NB4 (cell line): ENCODE measurements around the gene MAP3K12.

ENCODE experiments used
- DNase-seq: peaks from one replicate; pipeline ENCODE4 v3.0.0; 2010; ENCODE audit warnings: low read depth
- H3K4me3 ChIP-seq: one replicate; pipeline ENCODE4 v1.5.1; 2011; ENCODE audit warnings: mild to moderate bottlenecking, low read depth, low read length, moderate library complexity
- CTCF ChIP-seq: IDR thresholded peaks from one replicate; pipeline ENCODE4 v1.5.1; 2012; ENCODE audit warnings: low read depth, low read length
- MYC ChIP-seq: IDR thresholded peaks from 2 replicates; pipeline ENCODE4 v1.6.1; 2011; ENCODE audit warnings: low read depth, low read length
- POLR2A ChIP-seq: IDR thresholded peaks from 2 replicates; pipeline ENCODE4 v1.6.1; 2011; ENCODE audit warnings: mild to moderate bottlenecking; ENCODE audit not compliant: insufficient read length; ENCODE audit errors: extremely low read depth
- TF ChIP-seq, protein P1 (sequence below): IDR thresholded peaks from 2 replicates; pipeline ENCODE4 v1.6.1; 2011; ENCODE audit warnings: low read depth, low read length

Gene MAP3K12

GRCh38 chr12:53533471-53533870 lies 34.2 kb upstream of the MAP3K12 start:
- TF ChIP-seq CTCF (no peak), POLR2A (no peak), MYC (no peak)
- TF ChIP-seq, protein P1, sequence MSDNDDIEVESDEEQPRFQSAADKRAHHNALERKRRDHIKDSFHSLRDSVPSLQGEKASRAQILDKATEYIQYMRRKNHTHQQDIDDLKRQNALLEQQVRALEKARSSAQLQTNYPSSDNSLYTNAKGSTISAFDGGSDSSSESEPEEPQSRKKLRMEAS: no peak
- no peak overlapping the region for H3K4me3 ChIP-seq
- DNase-seq: no peak

GRCh38 chr12:53532524-53533445 lies 33.5 kb upstream of the MAP3K12 start:
- no peak for DNase-seq
- H3K4me3 ChIP-seq: no peak overlapping the region
- TF ChIP-seq, protein P1: no peak
- no peak for TF ChIP-seq CTCF
- TF ChIP-seq MYC: no peak
- no peak for TF ChIP-seq POLR2A

GRCh38 chr12:53532021-53532420 lies 32.8 kb upstream of the MAP3K12 start:
- H3K4me3 ChIP-seq: no peak overlapping the region
- no peak for TF ChIP-seq MYC
- no peak for TF ChIP-seq CTCF
- TF ChIP-seq POLR2A: no peak
- TF ChIP-seq, protein P1: no peak
- no peak for DNase-seq

GRCh38 chr12:53530920-53531319 lies 31.7 kb upstream of the MAP3K12 start:
- H3K4me3 ChIP-seq: no peak overlapping the region
- no peak for DNase-seq
- TF ChIP-seq CTCF (no peak), POLR2A (no peak), MYC (no peak)
- TF ChIP-seq, protein P1: no peak

DNA sequence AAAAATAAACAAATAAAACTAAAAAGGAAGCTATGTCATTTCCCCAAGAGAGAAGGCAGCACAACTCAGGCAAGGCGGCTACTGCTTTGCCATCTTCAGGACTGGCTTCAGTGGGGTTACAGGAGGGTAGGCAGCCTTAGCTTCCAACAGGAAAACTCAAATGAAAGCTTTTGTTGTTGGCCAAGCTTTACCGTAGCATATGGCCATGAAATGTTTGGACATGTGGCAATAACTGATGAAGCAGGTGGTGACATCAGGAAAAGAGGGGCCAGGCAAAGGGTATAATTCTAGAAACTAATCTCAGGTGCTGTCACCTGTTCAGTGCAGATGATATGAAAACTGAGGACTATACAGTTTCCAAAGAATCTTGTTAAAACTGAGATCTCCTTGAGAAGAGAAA lies 30.8 kb upstream of the MAP3K12 start:
- H3K4me3 ChIP-seq: no peak overlapping the region
- TF ChIP-seq POLR2A (no peak), CTCF (no peak), MYC (no peak)
- TF ChIP-seq, protein P1: no peak
- no peak for DNase-seq
